ENCODE measurements around the gene ITSN1.

ITSN1 gene

DNA sequence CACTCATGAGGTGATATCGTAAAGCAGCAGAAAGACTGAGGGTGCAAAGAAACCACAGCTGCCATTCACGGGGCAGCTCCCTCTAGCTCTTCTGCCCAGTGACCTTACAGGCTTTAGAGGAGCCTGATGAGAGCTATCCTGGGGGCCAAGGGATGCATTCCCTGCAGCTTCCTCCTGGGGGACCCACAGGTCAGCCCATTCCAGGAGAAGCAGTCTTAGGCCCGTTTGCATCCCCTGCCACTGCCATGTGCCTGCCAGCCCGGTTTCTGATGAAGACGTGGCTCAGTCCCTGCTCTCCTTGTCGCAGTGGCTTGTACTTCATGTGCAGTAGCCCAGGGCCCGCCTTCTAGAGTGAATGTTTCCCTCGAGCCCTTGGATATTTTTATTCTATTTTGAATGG is 250.6 kb downstream of the ITSN1 start:
- H3K27ac ChIP-seq = no peak overlapping the region
- no peak for TF ChIP-seq CTCF (conservative IDR thresholded peaks at IDR 0.05)

DNA sequence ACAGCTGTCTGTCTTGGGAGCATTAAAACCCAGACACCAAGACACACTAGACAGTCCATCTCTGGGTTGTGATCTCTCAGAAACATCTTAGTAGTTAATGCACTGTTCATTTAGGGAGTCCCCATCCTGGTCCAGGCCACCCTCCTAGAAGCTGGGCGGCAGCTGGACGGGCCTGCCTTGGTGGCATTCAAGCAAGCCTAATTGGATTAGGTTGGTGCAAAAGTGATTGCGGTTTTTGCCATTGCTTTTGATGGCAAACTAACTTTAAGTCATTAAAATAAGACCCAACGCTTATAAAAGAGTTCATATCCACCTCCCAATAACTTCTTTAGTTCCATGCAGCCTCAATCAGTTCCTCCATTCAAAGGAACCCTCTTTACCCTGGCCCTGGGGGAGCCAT is 251.6 kb downstream of the ITSN1 start:
- peak overlapping the region; percentile 36; the same call in 1 of the 2 replicates for H3K27ac ChIP-seq
- TF ChIP-seq CTCF (conservative IDR thresholded peaks at IDR 0.05) = no peak

GRCh38 chr21:33894736-33895288 is 252.5 kb downstream of the ITSN1 start:
- peak overlapping the region; percentile 36; the same call in 1 of the 2 replicates for H3K27ac ChIP-seq
- TF ChIP-seq CTCF (conservative IDR thresholded peaks at IDR 0.05) = peak; percentile 93

GRCh38 chr21:33895356-33895755 is 253.1 kb downstream of the ITSN1 start:
- H3K27ac ChIP-seq = peak overlapping the region; percentile 36; the same call in 1 of the 2 replicates
- TF ChIP-seq CTCF (conservative IDR thresholded peaks at IDR 0.05) = no peak

- TF ChIP-seq CTCF (conservative IDR thresholded peaks at IDR 0.05) = no peak
- no peak overlapping the region for H3K27ac ChIP-seq
Measured at GRCh38 chr21:33896691-33897090, 254.4 kb downstream of the ITSN1 start.

DNA sequence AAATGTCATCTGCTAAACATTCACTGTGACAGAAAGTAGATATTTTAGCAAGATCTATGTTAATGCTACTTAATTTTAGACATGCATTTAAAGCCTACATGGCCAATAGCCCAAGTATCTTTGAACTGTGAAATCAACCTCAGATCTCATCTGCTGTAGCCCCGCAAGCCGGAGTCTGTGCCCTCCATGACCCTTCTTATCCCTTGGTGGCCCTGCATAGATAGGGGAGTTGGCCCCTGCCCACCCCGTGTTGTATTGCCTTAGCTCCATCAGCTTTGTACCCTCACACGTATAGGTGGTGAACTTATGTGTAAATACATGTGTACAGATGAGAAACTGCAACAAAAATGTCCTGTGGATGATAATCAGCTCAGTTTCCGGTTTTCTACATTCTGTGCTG is 254.8 kb downstream of the ITSN1 start:
- H3K27ac ChIP-seq = no peak overlapping the region
- TF ChIP-seq CTCF (conservative IDR thresholded peaks at IDR 0.05) = no peak

DNA sequence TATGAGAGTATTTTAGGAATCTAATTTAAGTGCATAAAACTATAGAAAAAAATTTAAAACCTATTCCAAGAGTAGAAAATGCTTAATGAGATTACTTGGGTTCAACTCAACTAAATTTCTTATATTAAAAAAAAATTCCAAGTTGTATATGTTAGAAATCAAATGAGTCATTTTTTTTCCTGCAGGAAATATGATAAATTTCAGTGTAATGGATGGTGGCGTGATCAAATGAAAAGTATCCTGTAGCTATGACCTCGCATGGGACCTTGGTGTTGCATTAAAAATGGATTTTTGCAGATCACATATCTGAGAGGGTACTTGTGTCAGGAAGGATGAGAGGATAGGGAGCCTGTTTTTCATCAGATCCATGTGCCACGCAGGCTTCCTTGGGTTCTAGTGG is 255.4 kb downstream of the ITSN1 start:
- no peak for TF ChIP-seq CTCF (conservative IDR thresholded peaks at IDR 0.05)
- no peak overlapping the region for H3K27ac ChIP-seq

Measured in VCaP (cell line).